Activated CD8-positive, alpha-beta T cell treated with anti-CD3 and anti-CD28 coated beads, Interleukin-2, amount 10 ng/mL, durations not matched to agents 7 days and 5 days (primary cell): ENCODE measurements around the gene COX5A. TPM values are rescaled to one million over a fixed set of nuclear protein-coding genes. Genes with fewer than 3 reads are reported as not detected.
A peak's percentile ranks its signal among the peaks of the same experiment; 100 is the strongest.
"Not testable (repeated sequence)": the region's sequence is repeated elsewhere in the genome, so short reads cannot be mapped to it uniquely, and the experiment has no call there.

Experiments used
- ATAC-seq: fragments of 150-1000 bp; cut with Tn5 transposase; one replicate; pipeline ENCODE4 v1.10.0; 2021; ENCODE audit warnings: moderate library complexity
- CTCF ChIA-PET: fragments of 350-600 bp; sonication (Branson Sonifier 250); formaldehyde crosslinking; loops from one replicate; lab custom pipeline; 2021; ENCODE audit warnings: antibody characterized with exemption; lab: Charles Lee
- POLR2A ChIA-PET: fragments of 350-600 bp; sonication (Branson Sonifier 250); formaldehyde crosslinking; loops from one replicate; lab custom pipeline; 2021; ENCODE audit warnings: antibody characterized with exemption; lab: Charles Lee
- DNase-seq: peaks from one replicate; pipeline ENCODE4 v3.0.0-alpha.2; 2020
- H3K27ac Mint-ChIP-seq: one replicate; pipeline ENCODE4 v1.8.0; 2021; ENCODE audit warnings: mild to moderate bottlenecking, mixed read lengths
- H3K27me3 Mint-ChIP-seq: one replicate; pipeline ENCODE4 v1.8.0; 2021; ENCODE audit warnings: low read depth, mixed read lengths
- H3K36me3 Mint-ChIP-seq: one replicate; pipeline ENCODE4 v1.8.0; 2021; ENCODE audit warnings: low read depth, mixed read lengths
- H3K4me1 Mint-ChIP-seq: one replicate; pipeline ENCODE4 v1.8.0; 2021; ENCODE audit warnings: low read depth, mixed read lengths
- H3K4me3 Mint-ChIP-seq: one replicate; pipeline ENCODE4 v1.8.0; 2021; ENCODE audit warnings: mild to moderate bottlenecking, mixed read lengths
- H3K9me3 Mint-ChIP-seq: one replicate; pipeline ENCODE4 v1.8.0; 2022; ENCODE audit warnings: mixed read lengths; ENCODE audit not compliant: insufficient read depth
- total RNA-seq, 2 experiments: library from RNA; stranded (reverse); gene quantifications; one replicate each; pipeline ENCODE4 v1.2.3, GENCODE V29; 2021

The COX5A gene
- total RNA-seq, 2 experiments from 2014 or later: 305 to 313 TPM

DNA sequence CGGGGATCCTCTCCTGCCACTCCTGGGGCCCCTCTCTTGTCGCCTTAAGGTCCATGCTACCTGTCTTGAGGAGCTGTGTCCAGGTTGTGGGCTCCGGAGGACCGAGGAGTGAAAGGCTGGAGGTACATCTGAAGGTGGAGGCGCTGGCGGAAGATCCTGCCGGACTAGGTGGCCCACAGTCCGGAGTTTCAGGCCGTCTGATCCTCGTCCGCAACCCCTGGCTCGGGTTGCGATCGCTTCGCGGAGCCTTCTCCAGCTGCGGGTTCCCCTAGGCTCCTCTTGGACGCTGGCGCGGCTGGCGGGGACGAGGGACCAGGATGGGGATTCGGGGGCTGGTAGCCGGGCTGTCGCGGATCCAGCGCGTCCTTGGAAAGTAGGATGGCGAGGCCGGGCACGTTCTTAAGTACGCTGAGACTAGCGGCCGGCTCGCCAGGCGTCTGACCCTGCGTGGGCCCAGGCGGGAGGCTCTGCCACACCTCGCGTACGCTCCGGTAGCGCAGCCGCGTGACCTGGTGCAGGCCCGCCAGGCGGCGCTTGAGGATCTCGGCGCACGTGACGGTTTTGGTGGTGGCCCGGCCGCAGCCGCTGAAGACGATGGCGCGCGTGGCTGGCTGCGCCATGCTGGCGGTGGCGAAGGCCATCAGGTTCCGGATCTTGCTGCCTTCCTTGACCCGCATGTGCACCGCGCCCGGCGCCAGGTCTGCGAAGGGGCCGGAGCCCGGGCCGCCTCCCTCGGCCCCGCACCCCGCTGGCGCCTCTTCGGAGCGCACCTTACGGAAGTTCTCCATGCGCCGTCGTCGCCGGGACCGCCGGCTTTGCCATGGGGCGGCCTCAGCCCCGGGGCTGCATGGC, 18.1 kb upstream of the COX5A start:
- peaks cover 45% of the 10 kb centered on the region for H3K4me1 Mint-ChIP-seq
- ChIA-PET CTCF (interaction anchor here (0.8 to 10.6 kb wide), 9 partner anchors 29 to 248 kb away, joined by 3 to 95 read pairs (median 4); partner anchors contain the start of gene C15orf39), POLR2A (interaction anchor here (0.7 to 1.2 kb wide), 2 partner anchors 57 to 623 kb away, joined by 3 read pairs; partner anchors contain the start of gene PTPN9)
- peak overlapping the region; percentile 70 for H3K4me3 Mint-ChIP-seq
- peaks cover 38% of the 10 kb centered on the region for H3K27me3 Mint-ChIP-seq
- H3K36me3 Mint-ChIP-seq: peaks cover 3% of the 10 kb centered on the region
- ATAC-seq: peak; percentile 51
- no peaks in the 10 kb centered on the region for H3K9me3 Mint-ChIP-seq
- DNase-seq: peak; percentile 71
- H3K27ac Mint-ChIP-seq: no peak overlapping the region

DNA sequence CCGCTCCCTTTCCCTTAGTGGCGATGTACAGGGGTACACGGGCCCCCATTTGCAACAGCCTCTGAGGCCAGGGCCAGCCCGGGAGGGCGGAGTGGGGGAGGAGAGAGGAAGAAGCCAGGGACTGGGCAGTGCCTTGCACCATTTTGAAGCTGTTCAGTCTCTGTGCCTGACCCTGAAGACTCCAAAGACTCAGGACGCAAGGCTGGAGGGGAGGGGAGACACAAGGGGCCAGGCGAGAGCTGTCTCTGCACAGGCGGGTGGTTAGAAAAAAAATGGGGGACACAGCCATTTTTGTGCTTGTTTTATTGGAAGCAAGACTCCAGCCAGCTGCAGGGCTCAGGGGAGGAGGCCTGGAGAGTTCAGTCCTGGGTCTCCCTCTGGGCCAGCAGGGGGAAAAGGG, 17.1 kb upstream of the COX5A start:
- peak overlapping the region; percentile 70 for H3K4me3 Mint-ChIP-seq
- peaks cover 3% of the 10 kb centered on the region for H3K36me3 Mint-ChIP-seq
- peaks cover 42% of the 10 kb centered on the region for H3K4me1 Mint-ChIP-seq
- CTCF ChIA-PET: interaction anchor here (1.0 to 10.6 kb wide), 6 partner anchors 33 to 185 kb away, joined by 3 to 95 read pairs (median 5); partner anchors contain the start of gene FAM219B
- POLR2A ChIA-PET: interaction anchor here (0.6 kb wide), 1 partner anchor 167 kb away, joined by 3 read pairs; no protein-coding TSS in a partner anchor
- ATAC-seq (no peak), DNase-seq (no peak)
- no peak overlapping the region for H3K27ac Mint-ChIP-seq
- H3K27me3 Mint-ChIP-seq: peaks cover 29% of the 10 kb centered on the region
- no peaks in the 10 kb centered on the region for H3K9me3 Mint-ChIP-seq

DNA sequence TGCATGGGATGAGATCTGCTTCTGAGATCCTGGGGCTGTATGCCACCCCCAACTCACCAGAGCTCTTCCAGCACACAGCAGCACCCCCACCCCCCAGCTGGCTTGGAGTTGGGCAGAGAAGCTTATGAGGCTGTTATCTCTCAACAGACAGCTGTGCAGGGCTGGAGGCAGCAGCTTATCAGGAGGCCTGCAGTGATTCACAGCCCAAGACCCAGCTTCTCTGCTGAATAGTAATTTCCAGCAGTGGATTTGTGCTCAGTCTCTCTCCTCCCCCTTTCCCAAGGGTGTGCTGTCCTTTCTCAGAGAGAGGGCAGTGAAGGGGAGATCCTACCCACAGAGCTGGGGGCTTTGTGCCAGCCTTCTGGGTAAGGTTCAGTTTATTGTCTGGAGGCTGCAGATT, 16.6 kb upstream of the COX5A start:
- DNase-seq: no peak
- peaks cover 3% of the 10 kb centered on the region for H3K36me3 Mint-ChIP-seq
- H3K27ac Mint-ChIP-seq: no peak overlapping the region
- ATAC-seq: no peak
- ChIA-PET CTCF (interaction anchor here (1.0 to 10.6 kb wide), 6 partner anchors 14 to 184 kb away, joined by 3 to 95 read pairs (median 5); partner anchors contain the start of gene FAM219B), POLR2A (interaction anchor here (0.6 to 0.8 kb wide), 2 partner anchors 17 to 167 kb away, joined by 3 to 4 read pairs; partner anchors contain the start of gene COX5A)
- no peaks in the 10 kb centered on the region for H3K9me3 Mint-ChIP-seq
- H3K4me1 Mint-ChIP-seq: peaks cover 41% of the 10 kb centered on the region
- no peak overlapping the region for H3K4me3 Mint-ChIP-seq
- H3K27me3 Mint-ChIP-seq: peaks cover 28% of the 10 kb centered on the region

DNA sequence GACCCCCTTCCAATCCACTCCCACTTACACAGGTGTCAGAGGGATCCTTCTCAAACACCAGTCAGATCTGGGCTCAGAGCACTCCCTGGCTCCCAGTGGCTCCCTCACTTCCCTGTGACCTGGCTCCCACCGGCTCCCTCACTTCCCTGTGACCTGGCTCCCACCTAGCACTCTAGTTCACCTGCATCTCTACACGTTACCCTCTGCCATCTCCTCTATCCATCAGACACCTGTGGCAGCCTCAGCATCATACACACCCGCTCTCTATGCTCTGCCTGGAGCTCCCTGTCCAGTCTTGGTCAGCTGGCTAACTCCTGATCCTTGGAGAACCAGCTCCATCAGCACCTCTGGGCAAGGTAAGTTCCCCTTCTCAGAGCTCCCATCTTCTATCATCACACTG, 13.1 kb upstream of the COX5A start:
- ChIA-PET CTCF (interaction anchor here (0.5 to 10.6 kb wide), 33 partner anchors 10 to 334 kb away, joined by 3 to 95 read pairs (median 5); partner anchors contain the start of genes COX5A, CSK, FAM219B and SCAMP5), POLR2A (interaction anchor here (0.8 kb wide), 1 partner anchor 57 kb away, joined by 3 read pairs; no protein-coding TSS in a partner anchor)
- Mint-ChIP-seq H3K4me3 (no peak overlapping the region), H3K27me3 (peaks cover 9% of the 10 kb centered on the region), H3K4me1 (peaks cover 18% of the 10 kb centered on the region), H3K36me3 (no peaks in the 10 kb centered on the region), H3K27ac (no peak overlapping the region), H3K9me3 (no peaks in the 10 kb centered on the region)
- ATAC-seq: no peak
- no peak for DNase-seq

DNA sequence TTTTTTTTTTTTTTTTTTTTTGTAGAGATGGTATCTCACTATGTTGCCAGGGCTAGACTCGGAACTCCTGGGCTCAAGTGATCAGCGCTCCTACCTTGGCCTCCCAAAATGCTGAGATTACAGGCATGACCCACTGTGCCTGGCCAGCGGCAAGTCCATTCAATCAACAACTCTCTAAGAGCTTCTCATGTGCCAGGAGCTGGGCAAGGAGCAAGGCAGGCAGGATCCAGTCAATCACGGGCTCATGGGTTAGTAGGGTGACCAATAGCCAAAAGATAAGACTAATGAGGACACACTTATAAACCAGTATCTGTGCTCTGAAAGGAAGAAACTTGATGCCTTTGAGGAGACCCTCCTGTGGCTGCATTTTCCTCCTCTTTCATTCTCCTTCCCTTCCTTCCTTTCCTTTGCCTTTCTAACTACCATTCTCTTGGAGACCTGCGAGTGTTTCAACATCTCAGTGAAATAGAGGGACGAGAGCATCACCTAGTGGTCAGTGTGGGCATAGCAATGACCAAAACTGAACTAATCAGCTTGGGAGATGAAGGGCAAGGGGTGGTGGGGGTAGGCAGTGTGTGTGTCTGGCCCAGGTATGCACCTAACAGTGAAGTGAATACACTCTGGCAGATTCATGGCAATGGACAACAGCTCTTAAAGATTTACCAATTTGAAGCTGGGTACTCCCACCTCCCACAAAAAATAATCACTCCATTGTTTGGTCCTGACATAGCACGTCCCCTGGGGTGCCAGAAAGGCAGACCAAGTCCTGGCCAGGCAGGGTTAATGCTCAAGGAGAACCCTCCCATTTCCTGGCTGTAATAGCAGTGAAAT, 12.4 kb upstream of the COX5A start:
- peak; percentile 88 for ATAC-seq
- Mint-ChIP-seq H3K36me3 (no peaks in the 10 kb centered on the region), H3K27me3 (peaks cover 6% of the 10 kb centered on the region), H3K4me3 (no peak overlapping the region), H3K4me1 (peaks cover 11% of the 10 kb centered on the region), H3K9me3 (no peaks in the 10 kb centered on the region), H3K27ac (no peak overlapping the region)
- peak; percentile 85 for DNase-seq
- ChIA-PET POLR2A (interaction anchor here (0.8 kb wide), 1 partner anchor 57 kb away, joined by 3 read pairs; no protein-coding TSS in a partner anchor), CTCF (interaction anchor here (0.5 to 10.6 kb wide), 35 partner anchors 9 to 333 kb away, joined by 3 to 95 read pairs (median 5); partner anchors contain the start of genes COX5A, CSK, FAM219B and SCAMP5)

DNA sequence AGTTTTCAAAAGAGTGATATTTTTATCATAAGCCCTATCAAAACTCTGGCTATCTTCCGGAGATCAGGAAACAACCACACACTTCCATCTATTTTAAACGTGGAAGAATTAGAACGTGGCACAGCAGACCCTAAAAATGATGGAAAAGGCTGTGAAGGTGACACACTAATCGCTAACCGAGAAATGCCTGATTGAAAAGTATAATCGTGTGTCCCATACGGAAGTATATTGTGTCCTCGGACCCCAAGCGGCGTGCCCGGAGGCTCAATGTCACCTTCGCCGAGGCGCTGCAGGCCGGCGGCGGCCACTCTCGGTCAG, 642 bp downstream of the COX5A start:
- ChIA-PET POLR2A (interaction anchor here (0.6 to 2.1 kb wide), 4 partner anchors 31 to 160 kb away, joined by 3 to 7 read pairs (median 4); partner anchors contain the start of gene FAM219B), CTCF (interaction anchor here (1.2 to 4.1 kb wide), 2 partner anchors 36 to 167 kb away, joined by 3 to 12 read pairs; no protein-coding TSS in a partner anchor)
- Mint-ChIP-seq H3K27ac (peak overlapping the region; percentile 92), H3K27me3 (peaks cover 2% of the 10 kb centered on the region), H3K4me1 (peaks cover 44% of the 10 kb centered on the region), H3K9me3 (no peaks in the 10 kb centered on the region), H3K36me3 (peaks cover 25% of the 10 kb centered on the region), H3K4me3 (peak overlapping the region; percentile 91)
- ATAC-seq: no peak
- DNase-seq: no peak

DNA sequence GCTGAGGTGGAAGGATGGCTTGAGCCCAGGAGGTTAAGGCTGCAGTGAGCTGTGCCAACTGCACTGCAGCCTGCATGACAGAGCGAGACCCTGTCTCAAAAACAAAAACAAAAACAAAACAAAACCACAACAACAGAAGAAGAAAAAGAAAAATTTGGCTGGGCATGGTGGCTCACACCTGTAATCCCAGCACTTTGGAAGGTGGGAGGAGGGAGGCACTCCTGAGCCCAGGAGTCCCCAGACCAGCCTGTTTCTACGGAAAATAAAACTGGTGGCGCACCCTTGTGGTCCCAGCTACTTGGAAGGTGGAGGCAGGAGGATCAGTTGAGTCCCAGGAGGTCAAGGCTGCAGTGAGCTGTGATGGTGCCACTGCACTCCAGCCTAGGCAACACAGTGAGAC, 2.7 kb downstream of the COX5A start:
- not testable (repeated sequence) for ATAC-seq, H3K27me3 Mint-ChIP-seq, DNase-seq, H3K9me3 Mint-ChIP-seq
- CTCF ChIA-PET: interaction anchor here (1.4 to 4.1 kb wide), 3 partner anchors 16 to 158 kb away, joined by 3 to 12 read pairs (median 5); no protein-coding TSS in a partner anchor
- Mint-ChIP-seq H3K4me3 (peak overlapping the region; percentile 56), H3K27ac (peak overlapping the region; percentile 65), H3K36me3 (peaks cover 34% of the 10 kb centered on the region), H3K4me1 (peaks cover 48% of the 10 kb centered on the region)
- POLR2A ChIA-PET: interaction anchor here (0.6 to 1.6 kb wide), 2 partner anchors 29 to 209 kb away, joined by 3 to 4 read pairs; no protein-coding TSS in a partner anchor

DNA sequence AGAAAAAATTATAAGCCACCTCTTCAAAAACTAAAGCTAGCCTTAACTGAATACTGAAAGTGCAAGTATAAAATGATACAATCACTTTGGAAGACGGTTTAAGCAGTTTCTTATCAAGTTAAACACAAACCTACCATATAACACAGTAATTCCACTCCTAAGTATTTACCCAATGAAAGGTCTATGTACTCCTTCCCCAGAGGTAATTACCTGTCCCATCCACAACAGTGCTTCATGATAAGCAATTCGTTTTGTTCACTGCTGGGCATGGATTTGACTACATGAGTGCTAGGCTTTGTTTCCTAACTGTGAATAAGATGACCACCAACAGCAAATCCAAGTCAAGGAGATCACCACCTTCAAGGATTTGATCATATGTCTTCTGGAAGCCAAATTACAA, 4.3 kb downstream of the COX5A start:
- H3K4me3 Mint-ChIP-seq: no peak overlapping the region
- POLR2A ChIA-PET: interaction anchor here (1.0 kb wide), 1 partner anchor 15 kb away, joined by 3 read pairs; no protein-coding TSS in a partner anchor
- peaks cover 44% of the 10 kb centered on the region for H3K4me1 Mint-ChIP-seq
- no peaks in the 10 kb centered on the region for H3K9me3 Mint-ChIP-seq
- DNase-seq: no peak
- peaks cover 45% of the 10 kb centered on the region for H3K36me3 Mint-ChIP-seq
- H3K27me3 Mint-ChIP-seq: no peaks in the 10 kb centered on the region
- CTCF ChIA-PET: interaction anchor here (1.1 to 4.1 kb wide), 4 partner anchors 12 to 1034 kb away, joined by 3 to 12 read pairs (median 4); no protein-coding TSS in a partner anchor
- peak overlapping the region; percentile 60 for H3K27ac Mint-ChIP-seq
- no peak for ATAC-seq

DNA sequence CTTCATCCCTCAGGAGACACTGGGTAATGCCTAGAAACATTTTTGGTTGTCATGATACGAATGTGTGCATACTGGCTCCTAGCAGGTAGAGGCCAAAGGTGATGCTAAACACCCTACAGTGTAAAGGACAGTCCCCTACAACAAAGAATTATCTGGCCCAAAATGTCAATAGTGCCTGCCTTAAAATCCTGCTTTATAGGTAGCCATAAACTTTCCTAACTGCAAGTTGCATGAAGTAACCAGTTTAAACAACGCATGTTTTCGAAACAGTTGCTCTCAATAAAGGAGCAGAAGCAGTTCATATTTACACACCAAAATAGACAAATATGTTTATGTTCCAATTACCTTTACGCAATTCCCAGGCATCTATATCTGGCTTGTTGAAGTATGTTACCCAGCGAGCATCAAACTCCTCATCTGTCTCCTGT, 9.1 kb downstream of the COX5A start:
- Mint-ChIP-seq H3K9me3 (no peaks in the 10 kb centered on the region), H3K4me3 (no peak overlapping the region), H3K36me3 (peaks cover 48% of the 10 kb centered on the region), H3K27me3 (no peaks in the 10 kb centered on the region), H3K27ac (no peak overlapping the region), H3K4me1 (peaks cover 14% of the 10 kb centered on the region)
- DNase-seq: no peak
- ChIA-PET POLR2A (no interaction called here), CTCF (no interaction called here)
- no peak for ATAC-seq

DNA sequence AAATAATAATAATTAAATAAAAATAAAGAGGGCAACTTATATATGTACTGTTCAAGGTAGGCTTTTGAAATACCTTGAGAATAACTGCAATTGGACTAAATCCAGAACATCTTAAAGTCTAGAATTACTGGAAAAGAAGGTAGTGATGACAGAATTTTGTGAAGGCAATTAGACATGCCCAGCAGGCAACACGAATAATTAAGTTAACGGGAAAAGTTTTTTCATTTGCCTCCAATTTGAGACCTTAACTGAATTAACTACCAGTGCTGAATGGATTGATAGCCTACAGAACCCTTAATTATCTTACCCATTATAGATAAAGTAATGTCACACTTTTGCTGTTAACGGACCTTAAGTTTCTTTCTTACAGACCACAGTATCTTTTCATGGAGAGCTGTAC, 13.3 kb downstream of the COX5A start:
- Mint-ChIP-seq H3K36me3 (peaks cover 52% of the 10 kb centered on the region), H3K4me3 (no peak overlapping the region), H3K4me1 (peaks cover 12% of the 10 kb centered on the region), H3K27ac (no peak overlapping the region), H3K9me3 (no peaks in the 10 kb centered on the region), H3K27me3 (no peaks in the 10 kb centered on the region)
- CTCF ChIA-PET: interaction anchor here (1.4 kb wide), 1 partner anchor 23 kb away, joined by 3 read pairs; no protein-coding TSS in a partner anchor
- DNase-seq (no peak), ATAC-seq (no peak)
- POLR2A ChIA-PET: no interaction called here
